ENCODE results near the gene DOCK2. TPM values are rescaled to one million over a fixed set of nuclear protein-coding genes. Genes with fewer than 3 reads are reported as not detected.
A peak's percentile ranks its signal among the peaks of the same experiment; 100 is the strongest.

The DOCK2 gene
- polyA plus RNA-seq, 3 donors, result 57.5 to 178 (median 115) TPM

DNA sequence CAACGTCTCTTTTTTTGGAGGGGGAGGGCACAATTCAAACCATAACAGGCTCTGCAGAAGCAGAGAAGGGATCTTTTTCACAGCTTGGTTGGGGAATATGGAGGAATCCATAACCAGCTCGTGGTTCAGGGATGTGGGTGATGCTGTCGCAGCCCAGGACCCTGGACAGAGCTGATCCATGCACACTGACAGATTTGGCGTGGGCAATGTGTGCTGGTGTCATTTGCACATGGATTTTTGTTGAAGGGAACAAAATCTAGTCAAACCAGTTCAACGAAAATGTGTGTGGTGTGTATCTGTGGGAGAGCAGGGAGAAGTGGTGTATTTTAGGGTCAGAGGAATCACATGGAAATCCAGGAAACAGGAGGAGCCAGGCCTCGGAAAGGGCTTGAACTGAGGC is 4.2 kb downstream of the DOCK2 start:
- no peak overlapping the region for H2AFZ ChIP-seq (ENCODE audit: insufficient read depth, low read depth, low read length, poor library complexity, severe bottlenecking)
- H3K79me2 ChIP-seq (ENCODE audit: insufficient read depth, low read length), result peaks cover 100% of the 10 kb centered on the region
- Mint-ChIP-seq H3K27ac (peak overlapping the region in 4 of 7 donors; percentile 19 to 80 (median 64)), H3K9me3 (peaks cover 0 to 6% (median 6%) of the 10 kb centered on the region in 7 donors), H3K4me1 (peaks cover 83% of the 10 kb centered on the region), H3K4me3 (no peak overlapping the region), H3K36me3 (peaks cover 34% of the 10 kb centered on the region in 2 donors), H3K27me3 (ENCODE audit: low read depth in 3 of 3) (no peaks in the 10 kb centered on the region)
- intact Hi-C loops (cut with micrococcal nuclease), result loop anchor here in 1 of 2 donors (5.0 kb wide), 1 partner anchor 36 kb away; no protein-coding TSS in a partner anchor
- TF ChIP-seq, protein P1, sequence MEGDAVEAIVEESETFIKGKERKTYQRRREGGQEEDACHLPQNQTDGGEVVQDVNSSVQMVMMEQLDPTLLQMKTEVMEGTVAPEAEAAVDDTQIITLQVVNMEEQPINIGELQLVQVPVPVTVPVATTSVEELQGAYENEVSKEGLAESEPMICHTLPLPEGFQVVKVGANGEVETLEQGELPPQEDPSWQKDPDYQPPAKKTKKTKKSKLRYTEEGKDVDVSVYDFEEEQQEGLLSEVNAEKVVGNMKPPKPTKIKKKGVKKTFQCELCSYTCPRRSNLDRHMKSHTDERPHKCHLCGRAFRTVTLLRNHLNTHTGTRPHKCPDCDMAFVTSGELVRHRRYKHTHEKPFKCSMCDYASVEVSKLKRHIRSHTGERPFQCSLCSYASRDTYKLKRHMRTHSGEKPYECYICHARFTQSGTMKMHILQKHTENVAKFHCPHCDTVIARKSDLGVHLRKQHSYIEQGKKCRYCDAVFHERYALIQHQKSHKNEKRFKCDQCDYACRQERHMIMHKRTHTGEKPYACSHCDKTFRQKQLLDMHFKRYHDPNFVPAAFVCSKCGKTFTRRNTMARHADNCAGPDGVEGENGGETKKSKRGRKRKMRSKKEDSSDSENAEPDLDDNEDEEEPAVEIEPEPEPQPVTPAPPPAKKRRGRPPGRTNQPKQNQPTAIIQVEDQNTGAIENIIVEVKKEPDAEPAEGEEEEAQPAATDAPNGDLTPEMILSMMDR (IDR thresholded peaks at IDR 0.05), result no peak
- H3K27ac ChIP-seq (ENCODE audit: low read depth in 1 of 2, low read length in 2 of 2), result peak overlapping the region in 1 of 2 donors; percentile 97
- peaks cover 4% of the 10 kb centered on the region in 2 donors for H3K9me3 ChIP-seq (replicated peaks in 1 of 2; ENCODE audit: control insufficient read depth in 1 of 2, insufficient read depth in 1 of 2, low read length in 2 of 2)
- peaks cover 80% of the 10 kb centered on the region for H4K20me1 ChIP-seq (ENCODE audit: insufficient read depth, low read length)
- WGBS (ENCODE audit: insufficient coverage), result 92% methylated on average over 4 of the region's 6 CpGs
- no peak for DNase-seq
- H3K4me1 ChIP-seq (ENCODE audit: control insufficient read depth in 1 of 2, insufficient read depth in 2 of 2, low read length in 2 of 2), result peaks cover 72 to 79% of the 10 kb centered on the region in 2 donors
- H3K36me3 ChIP-seq (replicated peaks in 1 of 2; ENCODE audit: control insufficient read depth in 1 of 2, insufficient read depth in 2 of 2, low read length in 2 of 2), result peaks cover 2 to 27% of the 10 kb centered on the region in 2 donors
- H3K27me3 ChIP-seq (ENCODE audit: control insufficient read depth in 2 of 2, insufficient read depth in 2 of 2, low read length in 2 of 2), result no peaks in the 10 kb centered on the region
- H3K4me3 ChIP-seq (replicated peaks in 1 of 3; ENCODE audit: low read depth in 2 of 3, low read length in 3 of 3), result no peak overlapping the region
- H3K4me2 ChIP-seq (replicated peaks; ENCODE audit: extremely low read depth, low read length, poor library complexity, severe bottlenecking), result no peak overlapping the region
- no peak overlapping the region for H3K9ac ChIP-seq (ENCODE audit: insufficient read depth, low read length, poor library complexity, severe bottlenecking)

DNA sequence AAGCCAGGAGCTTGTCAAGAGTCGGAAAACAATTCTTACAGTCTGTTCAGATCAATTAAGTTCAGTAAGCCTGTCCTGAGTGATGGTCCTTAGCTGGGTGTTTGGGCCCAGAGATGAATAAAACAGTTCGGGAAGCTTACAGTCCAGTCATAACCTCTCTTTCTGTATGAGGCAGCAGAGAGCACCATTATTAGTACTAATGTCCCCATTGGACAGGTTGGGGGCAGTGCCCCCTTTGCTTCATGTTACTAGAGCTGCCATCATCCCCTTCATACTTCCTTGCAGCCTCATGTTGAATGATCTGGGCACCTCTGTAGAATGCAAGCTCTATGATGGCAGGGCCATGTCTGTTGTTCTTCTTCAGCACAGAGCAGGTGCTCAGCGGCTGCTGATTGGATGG is 9.8 kb downstream of the DOCK2 start:
- intact Hi-C loops (cut with micrococcal nuclease), result no loop called here
- Histone ChIP-seq H3K27ac (ENCODE audit: low read depth in 1 of 2, low read length in 2 of 2) (peak overlapping the region; percentile 77 to 93), H3K4me1 (ENCODE audit: control insufficient read depth in 1 of 2, insufficient read depth in 2 of 2, low read length in 2 of 2) (peaks cover 79 to 82% of the 10 kb centered on the region in 2 donors), H4K20me1 (ENCODE audit: insufficient read depth, low read length) (peaks cover 95% of the 10 kb centered on the region), H2AFZ (ENCODE audit: insufficient read depth, low read depth, low read length, poor library complexity, severe bottlenecking) (no peak overlapping the region), H3K27me3 (ENCODE audit: control insufficient read depth in 2 of 2, insufficient read depth in 2 of 2, low read length in 2 of 2) (no peaks in the 10 kb centered on the region), H3K4me2 (replicated peaks; ENCODE audit: extremely low read depth, low read length, poor library complexity, severe bottlenecking) (peak overlapping the region; percentile 87), H3K36me3 (replicated peaks in 1 of 2; ENCODE audit: control insufficient read depth in 1 of 2, insufficient read depth in 2 of 2, low read length in 2 of 2) (peaks cover 0 to 6% of the 10 kb centered on the region in 2 donors), H3K9ac (ENCODE audit: insufficient read depth, low read length, poor library complexity, severe bottlenecking) (no peak overlapping the region), H3K9me3 (replicated peaks in 1 of 2; ENCODE audit: control insufficient read depth in 1 of 2, insufficient read depth in 1 of 2, low read length in 2 of 2) (no peaks in the 10 kb centered on the region), H3K79me2 (ENCODE audit: insufficient read depth, low read length) (peaks cover 100% of the 10 kb centered on the region), H3K4me3 (replicated peaks in 1 of 3; ENCODE audit: low read depth in 2 of 3, low read length in 3 of 3) (peak overlapping the region in 1 of 3 experiments; percentile 76)
- no peak for DNase-seq
- TF ChIP-seq, protein P1 (IDR thresholded peaks at IDR 0.05), result no peak
- Mint-ChIP-seq H3K4me1 (peaks cover 94% of the 10 kb centered on the region), H3K36me3 (peaks cover 19 to 36% of the 10 kb centered on the region in 2 donors), H3K27me3 (ENCODE audit: low read depth in 3 of 3) (no peaks in the 10 kb centered on the region), H3K27ac (peak overlapping the region; percentile 71 to 97 (median 93)), H3K9me3 (no peaks in the 10 kb centered on the region), H3K4me3 (peak overlapping the region in 1 of 2 donors; percentile 39)
- WGBS (ENCODE audit: insufficient coverage), result 100% methylated on average over 1 of the region's 3 CpGs

Data from CD14-positive monocyte (primary cell).